HepG2 (cell line): ENCODE measurements around the gene LYPD1. TPM values are rescaled to one million over a fixed set of nuclear protein-coding genes. Genes with fewer than 3 reads are reported as not detected.

Source experiments
- FOSL1 ChIP-seq: sonication (generic); formaldehyde crosslinking; IDR thresholded peaks from 2 replicates; pipeline ENCODE4 v1.9.0; 2021; ENCODE audit warnings: missing genetic modification reagents, borderline replicate concordance
- KLF15 ChIP-seq: sonication (generic); formaldehyde crosslinking; IDR thresholded peaks from 2 replicates; pipeline ENCODE4 v1.8.1; 2023; ENCODE audit warnings: borderline replicate concordance, mild to moderate bottlenecking, inconsistent platforms, missing genetic modification reagents, mixed read lengths
- PAF1 ChIP-seq: IDR thresholded peaks from 2 replicates; pipeline ENCODE4 v1.6.1; 2016; ENCODE audit warnings: missing genetic modification reagents, missing compliant biosample characterization
- PHF21A ChIP-seq: sonication (generic); formaldehyde crosslinking; IDR thresholded peaks from 2 replicates; pipeline ENCODE4 v1.5.0; 2020; ENCODE audit warnings: mild to moderate bottlenecking, missing genetic modification reagents
- SKI ChIP-seq: fragments of 450-650 bp; IDR thresholded peaks from one replicate; pipeline ENCODE4 v1.6.1; 2018; ENCODE audit warnings: mild to moderate bottlenecking; ENCODE audit not compliant: partially characterized antibody
- SNAPC2 ChIP-seq: sonication (generic); formaldehyde crosslinking; IDR thresholded peaks from 2 replicates; pipeline ENCODE4 v1.8.1; 2022; ENCODE audit warnings: mild to moderate bottlenecking, missing genetic modification reagents
- ZNF296 ChIP-seq: sonication (generic); formaldehyde crosslinking; conservative IDR thresholded peaks from 2 replicates; pipeline ENCODE4 v1.5.0; 2020; ENCODE audit warnings: mild to moderate bottlenecking, missing genetic modification reagents
- ZNF34 ChIP-seq: sonication (generic); formaldehyde crosslinking; IDR thresholded peaks from 2 replicates; pipeline ENCODE4 v1.4.0; 2020; ENCODE audit warnings: mild to moderate bottlenecking, missing genetic modification reagents, borderline replicate concordance
- ZNF441 ChIP-seq: sonication (generic); formaldehyde crosslinking; IDR thresholded peaks from 2 replicates; pipeline ENCODE4 v1.7.0; 2021; ENCODE audit warnings: missing genetic modification reagents, borderline replicate concordance
- ZNF556 ChIP-seq: sonication (generic); formaldehyde crosslinking; IDR thresholded peaks from 2 replicates; pipeline ENCODE4 v1.4.0; 2020; ENCODE audit warnings: mild to moderate bottlenecking, missing genetic modification reagents, borderline replicate concordance
- polyA plus RNA-seq, 8 experiments: library from polyadenylated mRNA; depleted of rRNA in 3 of 8; stranded (reverse) in 7 of 8; unstranded in 1 of 8; fragments of >200 nt; fragmentation: Illumina TruSeq in 4 of 8; extraction: Trizol in 4 of 8; gene quantifications; 2 replicates each; pipeline versions ENCODE4 v1.2.1 to v1.2.3, GENCODE V29; 2011 to 2016; ENCODE audit warnings: low read depth in 4 of 8, missing spikeins in 1 of 8, mixed read lengths in 1 of 8; ENCODE audit not compliant: insufficient read depth in 1 of 8
- total RNA-seq, 5 experiments: library from RNA; depleted of rRNA; stranded (reverse); fragments of >200 nt; fragmentation: Illumina TruSeq; extraction: Trizol; gene quantifications; 2 replicates each; pipeline ENCODE4 v1.2.3, GENCODE V29; 2016; ENCODE audit warnings: low read depth in 1 of 5
- TF ChIP-seq, protein P1 (sequence below): sonication (generic); formaldehyde crosslinking; IDR thresholded peaks from 2 replicates; pipeline ENCODE4 v1.8.0; 2022; ENCODE audit warnings: mild to moderate bottlenecking, missing genetic modification reagents, moderate library complexity
- TF ChIP-seq, protein P2 (sequence below): sonication (generic); formaldehyde crosslinking; IDR thresholded peaks from 2 replicates; pipeline ENCODE4 v1.5.0; 2020; ENCODE audit warnings: mild to moderate bottlenecking, missing genetic modification reagents, borderline replicate concordance
- TF ChIP-seq, protein P3 (sequence below): sonication (generic); formaldehyde crosslinking; IDR thresholded peaks from 2 replicates; pipeline ENCODE4 v1.5.0; 2020; ENCODE audit warnings: mild to moderate bottlenecking, missing genetic modification reagents, borderline replicate concordance
- TF ChIP-seq, protein P4 (sequence below): sonication (generic); formaldehyde crosslinking; IDR thresholded peaks from 2 replicates; pipeline ENCODE4 v1.4.0; 2020; ENCODE audit warnings: missing genetic modification reagents, borderline replicate concordance

Gene LYPD1
- total and polyA plus RNA-seq, 2 of the 13 experiments (the other 11 are each of a cell fraction or from before 2014, with no cell fraction given), result not detected

GRCh38 chr2:132632000-132632649 is 37.9 kb downstream of the LYPD1 start (continued):
- TF ChIP-seq ZNF556 (CRISPR knock-in tag), result no peak; the same call in 1 of the 2 replicates
- TF ChIP-seq ZNF441, result no peak
- TF ChIP-seq KLF15 (CRISPR knock-in tag), result no peak
- TF ChIP-seq PAF1 (CRISPR knock-in tag), result no peak
- TF ChIP-seq, protein P1, sequence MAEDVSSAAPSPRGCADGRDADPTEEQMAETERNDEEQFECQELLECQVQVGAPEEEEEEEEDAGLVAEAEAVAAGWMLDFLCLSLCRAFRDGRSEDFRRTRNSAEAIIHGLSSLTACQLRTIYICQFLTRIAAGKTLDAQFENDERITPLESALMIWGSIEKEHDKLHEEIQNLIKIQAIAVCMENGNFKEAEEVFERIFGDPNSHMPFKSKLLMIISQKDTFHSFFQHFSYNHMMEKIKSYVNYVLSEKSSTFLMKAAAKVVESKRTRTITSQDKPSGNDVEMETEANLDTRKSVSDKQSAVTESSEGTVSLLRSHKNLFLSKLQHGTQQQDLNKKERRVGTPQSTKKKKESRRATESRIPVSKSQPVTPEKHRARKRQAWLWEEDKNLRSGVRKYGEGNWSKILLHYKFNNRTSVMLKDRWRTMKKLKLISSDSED (CRISPR knock-in tag), result no peak
- TF ChIP-seq ZNF296 (CRISPR knock-in tag), result no peak
- TF ChIP-seq SNAPC2 (CRISPR knock-in tag), result no peak
- peak; percentile 69 for TF ChIP-seq SKI
- TF ChIP-seq, protein P2, sequence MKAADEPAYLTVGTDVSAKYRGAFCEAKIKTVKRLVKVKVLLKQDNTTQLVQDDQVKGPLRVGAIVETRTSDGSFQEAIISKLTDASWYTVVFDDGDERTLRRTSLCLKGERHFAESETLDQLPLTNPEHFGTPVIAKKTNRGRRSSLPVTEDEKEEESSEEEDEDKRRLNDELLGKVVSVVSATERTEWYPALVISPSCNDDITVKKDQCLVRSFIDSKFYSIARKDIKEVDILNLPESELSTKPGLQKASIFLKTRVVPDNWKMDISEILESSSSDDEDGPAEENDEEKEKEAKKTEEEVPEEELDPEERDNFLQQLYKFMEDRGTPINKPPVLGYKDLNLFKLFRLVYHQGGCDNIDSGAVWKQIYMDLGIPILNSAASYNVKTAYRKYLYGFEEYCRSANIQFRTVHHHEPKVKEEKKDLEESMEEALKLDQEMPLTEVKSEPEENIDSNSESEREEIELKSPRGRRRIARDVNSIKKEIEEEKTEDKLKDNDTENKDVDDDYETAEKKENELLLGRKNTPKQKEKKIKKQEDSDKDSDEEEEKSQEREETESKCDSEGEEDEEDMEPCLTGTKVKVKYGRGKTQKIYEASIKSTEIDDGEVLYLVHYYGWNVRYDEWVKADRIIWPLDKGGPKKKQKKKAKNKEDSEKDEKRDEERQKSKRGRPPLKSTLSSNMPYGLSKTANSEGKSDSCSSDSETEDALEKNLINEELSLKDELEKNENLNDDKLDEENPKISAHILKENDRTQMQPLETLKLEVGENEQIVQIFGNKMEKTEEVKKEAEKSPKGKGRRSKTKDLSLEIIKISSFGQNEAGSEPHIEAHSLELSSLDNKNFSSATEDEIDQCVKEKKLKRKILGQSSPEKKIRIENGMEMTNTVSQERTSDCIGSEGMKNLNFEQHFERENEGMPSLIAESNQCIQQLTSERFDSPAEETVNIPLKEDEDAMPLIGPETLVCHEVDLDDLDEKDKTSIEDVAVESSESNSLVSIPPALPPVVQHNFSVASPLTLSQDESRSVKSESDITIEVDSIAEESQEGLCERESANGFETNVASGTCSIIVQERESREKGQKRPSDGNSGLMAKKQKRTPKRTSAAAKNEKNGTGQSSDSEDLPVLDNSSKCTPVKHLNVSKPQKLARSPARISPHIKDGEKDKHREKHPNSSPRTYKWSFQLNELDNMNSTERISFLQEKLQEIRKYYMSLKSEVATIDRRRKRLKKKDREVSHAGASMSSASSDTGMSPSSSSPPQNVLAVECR (CRISPR knock-in tag), result no peak
- TF ChIP-seq, protein P3, sequence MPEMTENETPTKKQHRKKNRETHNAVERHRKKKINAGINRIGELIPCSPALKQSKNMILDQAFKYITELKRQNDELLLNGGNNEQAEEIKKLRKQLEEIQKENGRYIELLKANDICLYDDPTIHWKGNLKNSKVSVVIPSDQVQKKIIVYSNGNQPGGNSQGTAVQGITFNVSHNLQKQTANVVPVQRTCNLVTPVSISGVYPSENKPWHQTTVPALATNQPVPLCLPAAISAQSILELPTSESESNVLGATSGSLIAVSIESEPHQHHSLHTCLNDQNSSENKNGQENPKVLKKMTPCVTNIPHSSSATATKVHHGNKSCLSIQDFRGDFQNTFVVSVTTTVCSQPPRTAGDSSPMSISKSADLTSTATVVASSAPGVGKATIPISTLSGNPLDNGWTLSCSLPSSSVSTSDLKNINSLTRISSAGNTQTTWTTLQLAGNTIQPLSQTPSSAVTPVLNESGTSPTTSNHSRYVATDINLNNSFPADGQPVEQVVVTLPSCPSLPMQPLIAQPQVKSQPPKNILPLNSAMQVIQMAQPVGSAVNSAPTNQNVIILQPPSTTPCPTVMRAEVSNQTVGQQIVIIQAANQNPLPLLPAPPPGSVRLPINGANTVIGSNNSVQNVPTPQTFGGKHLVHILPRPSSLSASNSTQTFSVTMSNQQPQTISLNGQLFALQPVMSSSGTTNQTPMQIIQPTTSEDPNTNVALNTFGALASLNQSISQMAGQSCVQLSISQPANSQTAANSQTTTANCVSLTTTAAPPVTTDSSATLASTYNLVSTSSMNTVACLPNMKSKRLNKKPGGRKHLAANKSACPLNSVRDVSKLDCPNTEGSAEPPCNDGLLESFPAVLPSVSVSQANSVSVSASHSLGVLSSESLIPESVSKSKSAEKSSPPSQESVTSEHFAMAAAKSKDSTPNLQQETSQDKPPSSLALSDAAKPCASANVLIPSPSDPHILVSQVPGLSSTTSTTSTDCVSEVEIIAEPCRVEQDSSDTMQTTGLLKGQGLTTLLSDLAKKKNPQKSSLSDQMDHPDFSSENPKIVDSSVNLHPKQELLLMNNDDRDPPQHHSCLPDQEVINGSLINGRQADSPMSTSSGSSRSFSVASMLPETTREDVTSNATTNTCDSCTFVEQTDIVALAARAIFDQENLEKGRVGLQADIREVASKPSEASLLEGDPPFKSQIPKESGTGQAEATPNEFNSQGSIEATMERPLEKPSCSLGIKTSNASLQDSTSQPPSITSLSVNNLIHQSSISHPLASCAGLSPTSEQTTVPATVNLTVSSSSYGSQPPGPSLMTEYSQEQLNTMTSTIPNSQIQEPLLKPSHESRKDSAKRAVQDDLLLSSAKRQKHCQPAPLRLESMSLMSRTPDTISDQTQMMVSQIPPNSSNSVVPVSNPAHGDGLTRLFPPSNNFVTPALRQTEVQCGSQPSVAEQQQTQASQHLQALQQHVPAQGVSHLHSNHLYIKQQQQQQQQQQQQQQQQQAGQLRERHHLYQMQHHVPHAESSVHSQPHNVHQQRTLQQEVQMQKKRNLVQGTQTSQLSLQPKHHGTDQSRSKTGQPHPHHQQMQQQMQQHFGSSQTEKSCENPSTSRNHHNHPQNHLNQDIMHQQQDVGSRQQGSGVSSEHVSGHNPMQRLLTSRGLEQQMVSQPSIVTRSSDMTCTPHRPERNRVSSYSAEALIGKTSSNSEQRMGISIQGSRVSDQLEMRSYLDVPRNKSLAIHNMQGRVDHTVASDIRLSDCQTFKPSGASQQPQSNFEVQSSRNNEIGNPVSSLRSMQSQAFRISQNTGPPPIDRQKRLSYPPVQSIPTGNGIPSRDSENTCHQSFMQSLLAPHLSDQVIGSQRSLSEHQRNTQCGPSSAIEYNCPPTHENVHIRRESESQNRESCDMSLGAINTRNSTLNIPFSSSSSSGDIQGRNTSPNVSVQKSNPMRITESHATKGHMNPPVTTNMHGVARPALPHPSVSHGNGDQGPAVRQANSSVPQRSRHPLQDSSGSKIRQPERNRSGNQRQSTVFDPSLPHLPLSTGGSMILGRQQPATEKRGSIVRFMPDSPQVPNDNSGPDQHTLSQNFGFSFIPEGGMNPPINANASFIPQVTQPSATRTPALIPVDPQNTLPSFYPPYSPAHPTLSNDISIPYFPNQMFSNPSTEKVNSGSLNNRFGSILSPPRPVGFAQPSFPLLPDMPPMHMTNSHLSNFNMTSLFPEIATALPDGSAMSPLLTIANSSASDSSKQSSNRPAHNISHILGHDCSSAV (CRISPR knock-in tag), result no peak
- TF ChIP-seq, protein P4, sequence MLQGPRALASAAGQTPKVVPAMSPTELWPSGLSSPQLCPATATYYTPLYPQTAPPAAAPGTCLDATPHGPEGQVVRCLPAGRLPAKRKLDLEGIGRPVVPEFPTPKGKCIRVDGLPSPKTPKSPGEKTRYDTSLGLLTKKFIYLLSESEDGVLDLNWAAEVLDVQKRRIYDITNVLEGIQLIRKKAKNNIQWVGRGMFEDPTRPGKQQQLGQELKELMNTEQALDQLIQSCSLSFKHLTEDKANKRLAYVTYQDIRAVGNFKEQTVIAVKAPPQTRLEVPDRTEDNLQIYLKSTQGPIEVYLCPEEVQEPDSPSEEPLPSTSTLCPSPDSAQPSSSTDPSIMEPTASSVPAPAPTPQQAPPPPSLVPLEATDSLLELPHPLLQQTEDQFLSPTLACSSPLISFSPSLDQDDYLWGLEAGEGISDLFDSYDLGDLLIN (CRISPR knock-in tag), result no peak
- TF ChIP-seq ZNF34 (CRISPR knock-in tag), result no peak
- TF ChIP-seq PHF21A, result peak; percentile 63
- TF ChIP-seq FOSL1 (CRISPR knock-in tag), result no peak
